ENCODE measurements around the gene GNA15.
"Not testable (repeated sequence)": the region's sequence is repeated elsewhere in the genome, so short reads cannot be mapped to it uniquely, and the experiment has no call there.

The GNA15 gene

DNA sequence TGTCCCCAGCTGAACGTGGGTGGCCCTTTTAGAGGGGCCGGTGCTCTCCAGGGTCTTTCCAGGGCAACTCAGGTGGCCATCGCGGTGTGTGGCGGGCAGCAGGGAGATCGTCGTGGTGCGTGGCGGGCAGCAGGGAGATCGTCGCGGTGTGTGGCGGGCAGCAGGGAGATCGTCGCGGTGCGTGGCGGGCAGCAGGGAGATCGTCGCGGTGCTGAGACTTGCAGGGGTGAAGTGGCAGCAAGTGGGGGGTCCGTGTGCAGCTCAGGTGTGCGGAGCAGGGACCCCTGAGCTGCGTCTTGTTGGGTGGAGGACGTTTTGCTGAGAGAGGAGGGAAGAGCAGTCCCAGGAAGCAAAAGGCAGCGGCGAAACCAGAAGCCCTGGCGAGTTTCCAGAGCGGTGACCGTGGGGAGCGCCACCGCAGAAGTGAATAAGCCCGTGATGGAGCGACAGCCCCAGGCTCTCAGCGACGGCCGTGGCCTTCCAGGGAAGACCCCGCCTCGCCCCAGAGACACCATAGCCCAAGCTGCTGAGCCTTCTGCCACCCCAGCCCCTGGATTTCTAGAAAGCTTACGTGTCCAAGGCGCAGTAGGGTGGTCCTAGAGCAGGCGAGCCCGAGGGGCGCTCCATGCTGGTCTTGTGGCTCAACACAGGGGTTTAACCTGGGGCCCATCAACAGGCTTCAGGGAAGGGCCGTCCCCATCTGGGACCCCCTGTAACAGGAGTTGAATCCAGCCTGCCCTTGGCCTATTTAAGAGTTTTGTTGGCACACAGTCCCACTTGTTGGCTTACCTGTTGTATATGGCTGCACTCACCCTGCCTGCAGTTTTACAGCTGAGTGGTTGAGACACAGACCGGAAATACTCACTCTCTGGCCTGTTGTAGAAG lies 55.3 kb downstream of the GNA15 start:
- DNase-seq (ENCODE audit: low read depth), result no peak

DNA sequence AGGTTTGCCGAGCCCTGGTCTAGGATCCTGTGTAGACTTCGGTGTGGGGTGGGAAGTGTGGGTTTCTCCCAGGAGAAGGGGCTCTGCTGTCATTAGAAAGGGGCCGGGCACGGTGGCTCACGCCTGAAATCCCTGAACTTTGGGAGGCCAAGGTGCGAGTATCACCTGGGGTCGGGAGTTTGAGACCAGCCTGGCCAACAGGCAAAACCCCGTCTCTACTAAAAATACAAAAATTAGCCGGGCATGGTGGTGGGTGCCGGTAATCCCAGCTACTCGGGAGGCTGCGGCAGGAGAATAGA lies 55.9 kb downstream of the GNA15 start:
- DNase-seq (ENCODE audit: low read depth), result not testable (repeated sequence)

DNA sequence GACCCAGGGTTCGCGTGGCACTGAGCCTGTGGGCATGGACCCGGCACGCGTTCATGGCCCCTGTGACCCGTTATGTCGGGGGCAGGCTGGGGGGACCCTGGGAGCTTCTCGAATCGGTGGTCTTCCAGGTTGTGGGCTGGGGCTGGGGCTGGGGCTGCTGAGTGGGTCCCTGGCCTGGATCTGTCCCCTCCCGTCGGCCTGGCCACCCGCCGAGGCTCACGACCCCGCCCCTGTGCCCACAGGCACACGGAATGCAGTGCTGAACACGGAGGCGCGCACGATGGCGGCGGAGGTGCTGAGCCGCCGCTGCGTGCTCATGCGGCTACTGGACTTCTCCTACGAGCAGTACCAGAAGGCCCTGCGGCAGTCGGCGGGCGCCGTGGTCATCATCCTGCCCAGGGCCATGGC lies 56.4 kb downstream of the GNA15 start:
- DNase-seq (ENCODE audit: low read depth), result no peak

DNA sequence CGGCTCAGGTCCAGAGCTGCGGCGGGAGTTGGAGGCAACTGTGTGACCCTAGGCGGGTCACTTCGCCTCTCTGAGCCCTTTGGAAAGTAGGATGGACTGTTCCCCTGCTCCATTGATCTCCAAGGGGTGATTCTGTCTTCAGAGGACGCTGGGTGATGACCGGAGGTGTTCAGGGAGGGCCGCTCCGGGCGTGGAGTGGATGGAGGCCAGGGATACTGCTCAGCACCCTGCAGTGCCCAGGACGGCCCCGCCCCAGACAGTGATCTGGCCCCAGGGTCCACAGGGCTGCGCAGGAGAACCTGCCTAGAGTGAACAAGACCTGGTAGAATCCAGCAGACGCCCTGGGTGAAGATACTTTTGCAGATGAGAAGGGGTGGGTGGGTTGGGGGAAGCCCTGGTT lies 56.9 kb downstream of the GNA15 start:
- no peak for DNase-seq (ENCODE audit: low read depth)

DNA sequence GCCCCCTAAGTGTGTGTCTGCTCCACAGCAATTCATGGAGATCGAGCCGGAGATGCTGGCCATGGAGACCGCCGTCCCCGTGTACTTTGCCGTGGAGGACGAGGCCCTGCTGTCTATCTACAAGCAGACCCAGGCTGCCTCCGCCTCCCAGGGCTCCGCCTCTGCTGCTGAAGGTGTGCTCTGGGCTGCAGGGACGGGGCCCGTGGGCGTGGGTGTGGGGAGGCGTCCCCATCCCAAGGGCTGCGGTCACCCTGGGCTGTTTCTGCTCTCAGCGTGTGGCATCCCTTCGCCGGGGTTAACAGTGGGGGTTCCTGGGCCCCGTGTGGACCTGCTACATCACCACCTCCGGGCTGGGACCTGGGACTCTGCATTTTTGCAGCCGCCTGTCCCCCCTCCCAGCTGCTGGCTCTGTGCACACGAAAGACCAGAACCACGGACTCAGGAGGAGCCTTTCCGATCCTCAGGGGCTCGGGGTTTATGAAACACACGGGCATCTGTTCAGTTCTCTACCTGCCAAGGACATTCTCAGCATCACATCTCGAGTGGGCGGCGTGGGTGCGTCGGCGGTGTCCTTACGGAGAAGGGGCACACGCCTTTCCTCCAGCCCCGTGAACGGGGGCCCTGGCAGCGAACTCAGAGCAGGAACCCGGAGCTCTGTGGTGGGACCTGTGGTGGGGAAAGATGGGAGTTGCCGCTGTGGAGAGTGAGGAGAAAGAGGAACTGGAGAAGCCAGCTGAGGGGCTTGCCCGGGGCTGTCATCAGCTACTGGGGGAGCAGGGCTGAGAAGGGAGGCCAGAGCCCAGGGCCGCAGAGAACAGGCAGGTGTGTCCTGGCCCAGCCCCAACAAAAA lies 57.6 kb downstream of the GNA15 start:
- no peak for DNase-seq (ENCODE audit: low read depth)

DNA sequence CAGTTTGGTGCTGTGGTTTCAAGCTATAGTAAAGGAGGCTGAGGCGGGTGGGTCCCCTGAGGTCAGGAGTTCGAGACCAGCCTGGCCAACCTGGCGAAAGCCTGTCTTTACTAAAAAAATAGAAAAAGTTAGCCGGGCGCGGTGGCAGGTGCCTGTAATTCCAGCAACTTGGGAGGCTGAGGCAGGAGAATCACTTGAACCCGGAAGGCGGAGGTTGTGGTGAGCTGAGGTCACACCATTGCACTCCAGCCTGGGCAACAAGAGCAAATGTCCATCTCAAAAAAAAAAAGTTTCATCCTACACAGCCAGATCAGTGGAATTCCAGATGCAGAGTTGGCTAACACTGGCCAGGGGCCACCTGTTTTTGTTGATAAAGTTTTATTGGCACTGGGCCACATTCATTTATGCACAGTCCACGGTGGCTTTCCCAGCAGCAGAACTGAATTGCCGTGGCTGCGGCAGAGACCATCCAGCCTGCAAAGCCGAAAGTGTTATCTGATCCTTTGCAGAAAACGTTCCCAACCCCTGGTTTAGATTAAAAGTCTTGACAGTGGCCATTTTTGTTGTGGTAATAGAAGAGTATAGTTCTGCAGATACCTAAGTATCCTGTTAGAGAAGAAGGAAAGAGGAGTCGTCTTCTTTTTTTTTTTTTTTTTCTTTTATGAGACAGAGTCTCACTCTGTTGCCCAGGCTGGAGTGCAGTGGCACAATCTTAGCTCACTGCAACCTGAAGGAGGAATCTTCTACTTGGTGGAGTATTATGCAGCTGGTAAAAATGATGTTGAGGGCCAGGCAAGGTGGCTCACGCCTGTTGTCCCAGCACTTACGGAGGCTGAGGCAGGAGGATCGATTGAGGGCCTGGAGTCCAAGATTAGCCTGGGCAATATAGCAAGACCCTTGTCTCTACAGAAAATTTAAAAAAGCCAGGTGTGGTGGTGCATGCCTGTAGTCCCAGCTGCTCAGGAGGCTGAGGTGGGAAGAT lies 58.6 kb downstream of the GNA15 start:
- no peak for DNase-seq (ENCODE audit: low read depth)

DNA sequence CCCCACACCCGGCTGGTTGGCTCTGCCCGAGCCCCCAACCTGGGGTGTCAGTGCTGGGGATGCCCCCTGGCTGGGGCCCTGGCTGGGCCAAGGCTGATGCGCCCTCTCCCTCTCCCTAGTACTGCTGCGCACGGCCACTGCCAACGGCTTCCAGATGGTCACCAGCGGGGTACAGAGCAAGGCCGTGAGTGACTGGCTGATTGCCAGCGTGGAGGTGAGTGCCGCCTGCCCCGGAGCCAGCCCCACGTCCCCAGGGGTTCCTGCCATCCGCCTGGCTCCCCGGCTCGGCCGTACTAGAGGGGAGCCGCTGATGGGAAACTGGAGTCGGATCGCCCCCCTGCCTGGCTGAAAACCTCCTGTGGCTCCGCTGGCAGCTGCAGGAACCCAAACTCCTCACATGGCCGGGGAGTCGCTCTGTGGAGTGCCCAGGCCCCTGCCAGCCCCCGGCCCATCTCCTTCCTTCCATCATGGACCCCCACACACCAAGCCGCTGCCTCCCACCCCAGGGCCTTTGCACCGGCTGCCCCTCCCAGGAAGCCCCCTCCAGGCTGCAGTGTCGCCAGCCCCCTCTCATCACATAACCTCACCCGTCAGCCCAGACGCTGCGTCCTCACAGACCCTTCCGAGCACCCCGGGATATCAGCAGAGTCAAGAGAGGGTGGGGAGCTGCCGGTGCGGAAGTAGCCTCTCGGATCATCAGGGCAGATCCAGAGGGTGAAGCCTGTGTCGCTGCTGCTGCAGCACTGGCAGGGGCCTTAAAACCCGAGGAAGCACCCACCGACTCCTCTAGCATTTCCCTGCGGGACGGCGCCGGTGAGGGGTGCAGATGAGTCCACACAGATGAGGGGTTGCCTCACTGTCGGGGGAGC lies 60.5 kb downstream of the GNA15 start:
- no peak for DNase-seq (ENCODE audit: low read depth)

DNA sequence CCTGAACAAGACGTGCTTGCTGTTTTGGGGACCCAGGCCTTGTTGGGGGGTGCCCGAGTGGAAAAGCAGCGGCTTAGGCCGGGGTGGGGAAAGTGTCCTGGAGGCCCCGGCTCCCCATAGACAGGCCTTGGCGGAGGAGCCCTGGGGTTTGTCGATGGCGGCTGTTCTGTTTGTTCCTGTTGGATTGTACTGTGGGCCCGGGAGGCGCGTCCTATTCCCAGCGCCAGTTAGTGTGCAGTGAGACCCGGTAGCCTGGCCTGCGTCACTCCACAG lies 61.0 kb downstream of the GNA15 start:
- no peak for DNase-seq (ENCODE audit: low read depth)

DNA sequence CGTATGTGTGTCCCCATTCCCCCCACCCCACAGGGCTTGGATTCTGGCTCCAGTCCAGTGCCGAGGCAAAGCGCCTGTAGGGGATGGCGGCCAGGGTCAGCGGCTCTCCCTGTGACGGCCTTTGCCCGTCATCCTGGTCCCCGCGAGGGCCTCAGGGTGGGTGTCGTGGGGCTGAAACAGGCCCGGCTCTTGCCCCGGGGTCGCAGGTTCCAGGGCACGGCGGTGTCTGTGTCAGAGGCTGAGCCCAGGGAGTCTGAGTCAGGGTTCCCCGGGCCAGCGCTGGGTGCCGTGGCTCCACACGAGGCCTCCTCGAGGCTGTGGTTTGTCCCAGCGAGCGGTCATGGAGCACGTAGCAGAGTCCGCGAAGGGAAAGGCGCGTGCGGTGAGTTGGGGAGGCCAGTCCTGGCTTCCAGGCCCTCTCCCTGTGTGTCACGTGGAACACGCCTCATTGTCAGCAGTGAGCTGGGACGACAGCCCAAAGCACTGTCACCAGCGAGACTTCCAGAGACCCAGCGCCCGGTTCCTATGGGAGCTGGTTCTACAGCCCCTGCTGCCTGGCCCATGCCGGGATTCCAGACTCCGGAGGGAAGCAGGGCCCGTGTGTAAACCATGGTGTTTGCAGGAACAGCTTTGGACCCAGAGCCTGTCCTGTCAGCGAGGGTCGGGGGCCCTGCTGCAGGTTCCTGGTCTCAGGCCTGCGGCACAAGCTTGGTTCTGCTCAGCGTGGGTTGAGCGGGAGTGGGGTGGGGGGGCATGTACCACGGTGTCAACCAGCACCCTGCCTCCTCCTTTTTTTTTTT lies 63.3 kb downstream of the GNA15 start:
- DNase-seq (ENCODE audit: low read depth), result no peak

DNA sequence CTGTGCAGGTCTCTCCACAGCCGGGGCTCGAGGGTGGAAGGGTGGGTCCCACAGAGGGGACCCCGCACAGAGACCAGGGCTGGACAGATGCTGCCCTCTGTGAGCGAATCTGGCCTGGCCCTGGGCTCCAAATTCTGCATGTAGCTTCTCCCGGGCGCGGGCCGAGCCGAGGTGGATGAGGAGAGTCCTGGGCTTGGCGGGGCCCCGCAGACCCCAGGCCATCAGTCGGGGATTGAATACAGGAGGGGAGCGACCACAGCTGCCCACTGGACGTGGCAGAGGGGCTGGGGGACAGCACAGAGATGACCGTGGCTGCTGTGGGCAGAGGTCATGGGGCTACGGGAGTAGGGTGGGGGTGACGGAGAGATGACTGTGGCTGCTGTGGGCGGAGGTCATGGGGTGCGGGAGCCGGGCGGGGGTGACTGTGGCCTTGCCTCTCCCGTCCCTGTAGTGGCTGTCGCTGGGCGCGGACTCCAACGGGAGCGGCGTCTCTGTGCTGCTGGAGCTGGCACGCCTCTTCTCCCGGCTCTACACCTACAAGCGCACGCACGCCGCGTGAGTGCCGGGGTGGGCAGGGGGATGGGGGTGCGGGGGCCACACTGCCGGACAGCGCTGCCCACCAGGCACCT lies 65.4 kb downstream of the GNA15 start:
- DNase-seq (ENCODE audit: low read depth), result no peak

DNA sequence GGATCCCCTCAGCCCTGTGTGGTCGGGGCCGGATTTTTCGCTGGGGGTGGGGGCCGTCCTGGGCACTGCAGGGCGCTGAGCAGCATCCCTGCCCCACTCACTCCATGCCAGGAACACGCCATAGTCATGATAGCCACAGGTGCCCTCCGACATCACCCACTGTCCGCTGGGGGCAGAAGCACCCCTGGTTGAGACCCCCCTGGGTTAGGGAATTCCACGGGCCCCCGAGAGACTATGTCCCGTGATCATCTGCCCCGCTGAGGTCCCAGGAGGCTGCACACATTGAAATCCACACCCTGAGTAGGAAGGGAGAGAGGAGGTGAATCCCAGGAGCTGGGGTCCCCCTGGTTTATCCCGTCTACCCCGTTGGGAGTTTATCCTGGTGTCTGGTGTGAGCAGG lies 66.1 kb downstream of the GNA15 start:
- no peak for DNase-seq (ENCODE audit: low read depth)

DNA sequence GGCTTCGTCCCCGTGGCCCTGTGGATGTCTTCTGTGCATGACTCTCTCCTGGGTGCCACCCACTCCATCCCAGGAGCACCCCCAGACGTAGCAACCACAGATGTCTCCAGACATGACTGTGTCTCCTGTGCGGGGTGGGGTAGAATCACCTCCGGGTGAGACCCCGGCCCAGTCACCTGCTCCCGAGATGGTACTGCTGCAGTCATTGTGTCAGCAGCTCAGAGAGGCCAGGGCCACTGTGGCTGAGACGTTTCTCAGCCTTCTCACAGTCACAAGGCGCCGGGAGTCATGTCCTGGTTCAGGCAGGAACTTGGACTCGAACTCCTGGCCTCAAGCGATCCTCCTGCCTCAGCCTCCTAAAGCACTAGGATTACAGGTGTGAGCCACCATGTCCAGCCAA lies 66.5 kb downstream of the GNA15 start:
- DNase-seq (ENCODE audit: low read depth), result no peak

DNA sequence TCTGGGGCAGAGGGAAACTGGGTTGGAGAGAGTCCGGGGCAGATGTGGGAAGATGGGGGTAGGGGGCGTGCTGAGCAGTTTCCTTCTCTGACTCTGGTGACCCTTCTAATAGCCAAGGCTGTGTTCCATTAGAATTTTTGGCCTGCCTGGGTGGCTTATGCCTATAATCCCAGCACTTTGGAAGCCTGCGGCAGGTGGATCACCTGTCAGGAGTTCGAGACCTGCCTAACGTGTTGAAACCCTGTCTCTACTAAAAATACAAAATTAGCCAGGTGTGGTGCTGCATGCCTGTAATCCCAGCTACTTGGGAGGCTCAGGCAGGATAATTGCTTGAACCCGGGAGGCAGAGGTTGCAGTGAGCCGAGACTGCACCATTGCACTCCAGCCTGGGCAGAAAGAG lies 67.1 kb downstream of the GNA15 start:
- DNase-seq (ENCODE audit: low read depth), result not testable (repeated sequence)

DNA sequence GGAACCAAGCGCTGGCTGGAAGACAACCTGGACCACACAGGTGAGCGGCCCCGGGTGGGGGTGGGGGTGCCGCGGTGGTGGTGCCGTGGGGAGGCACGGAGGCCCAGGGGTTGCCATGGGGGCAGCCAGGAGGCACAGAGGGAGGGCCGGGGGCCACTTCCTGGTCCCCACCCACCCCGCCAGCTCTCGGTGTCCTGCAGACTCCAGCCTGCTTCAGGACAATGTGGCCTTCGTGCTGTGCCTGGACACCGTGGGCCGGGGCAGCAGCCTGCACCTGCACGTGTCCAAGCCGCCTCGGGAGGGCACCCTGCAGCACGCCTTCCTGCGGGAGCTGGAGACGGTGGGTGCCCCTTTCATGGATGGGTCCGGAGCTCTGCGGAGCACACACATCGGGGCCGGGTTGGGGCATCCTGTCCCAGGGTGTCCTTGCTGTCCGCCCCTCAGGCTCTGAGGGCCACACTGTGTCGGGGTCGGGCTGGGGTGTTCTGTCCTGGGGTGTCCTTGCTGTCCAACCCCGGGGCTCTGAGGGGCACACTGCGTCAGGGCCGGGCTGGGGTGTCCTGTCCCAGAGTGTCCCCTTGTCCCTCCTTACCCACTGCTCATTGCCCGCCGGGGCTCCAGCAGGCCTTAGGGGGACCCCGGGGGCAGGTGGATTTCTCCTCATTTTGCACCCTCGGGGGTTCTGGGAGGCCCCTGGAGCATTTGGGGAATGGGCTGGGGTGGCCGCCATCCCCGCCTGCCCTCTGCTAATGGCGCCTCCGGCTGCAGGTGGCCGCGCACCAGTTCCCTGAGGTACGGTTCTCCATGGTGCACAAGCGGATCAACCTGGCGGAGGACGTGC lies 68.2 kb downstream of the GNA15 start:
- no peak for DNase-seq (ENCODE audit: low read depth)

DNA sequence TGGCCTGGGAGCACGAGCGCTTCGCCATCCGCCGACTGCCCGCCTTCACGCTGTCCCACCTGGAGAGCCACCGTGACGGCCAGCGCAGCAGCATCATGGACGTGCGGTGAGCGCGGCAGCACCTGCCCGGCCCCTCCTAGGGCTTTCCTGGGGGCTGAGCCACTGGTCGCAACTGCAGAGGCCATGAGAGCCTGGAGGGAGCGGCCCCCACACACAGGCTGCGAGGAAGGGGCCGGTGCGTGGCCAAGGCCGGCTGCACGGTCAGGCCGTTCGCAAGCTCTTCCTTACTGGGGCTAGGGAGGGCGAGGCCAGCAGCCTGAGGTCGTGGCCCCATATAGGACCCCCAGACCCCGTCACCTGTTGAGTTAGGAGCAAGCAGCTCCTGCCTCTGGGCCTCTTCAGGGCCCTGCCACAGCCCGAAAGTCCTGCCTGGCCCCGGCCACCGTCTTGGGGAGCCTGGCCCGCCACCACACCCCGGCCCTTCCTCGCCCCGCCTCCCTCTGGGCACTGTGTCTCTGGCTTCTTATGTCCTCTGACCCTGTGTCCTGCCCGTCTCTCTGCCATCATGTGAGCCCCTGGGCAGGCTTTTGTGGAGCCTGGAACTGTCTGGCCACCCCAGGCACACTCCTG lies 68.9 kb downstream of the GNA15 start:
- DNase-seq (ENCODE audit: low read depth), result no peak

DNA sequence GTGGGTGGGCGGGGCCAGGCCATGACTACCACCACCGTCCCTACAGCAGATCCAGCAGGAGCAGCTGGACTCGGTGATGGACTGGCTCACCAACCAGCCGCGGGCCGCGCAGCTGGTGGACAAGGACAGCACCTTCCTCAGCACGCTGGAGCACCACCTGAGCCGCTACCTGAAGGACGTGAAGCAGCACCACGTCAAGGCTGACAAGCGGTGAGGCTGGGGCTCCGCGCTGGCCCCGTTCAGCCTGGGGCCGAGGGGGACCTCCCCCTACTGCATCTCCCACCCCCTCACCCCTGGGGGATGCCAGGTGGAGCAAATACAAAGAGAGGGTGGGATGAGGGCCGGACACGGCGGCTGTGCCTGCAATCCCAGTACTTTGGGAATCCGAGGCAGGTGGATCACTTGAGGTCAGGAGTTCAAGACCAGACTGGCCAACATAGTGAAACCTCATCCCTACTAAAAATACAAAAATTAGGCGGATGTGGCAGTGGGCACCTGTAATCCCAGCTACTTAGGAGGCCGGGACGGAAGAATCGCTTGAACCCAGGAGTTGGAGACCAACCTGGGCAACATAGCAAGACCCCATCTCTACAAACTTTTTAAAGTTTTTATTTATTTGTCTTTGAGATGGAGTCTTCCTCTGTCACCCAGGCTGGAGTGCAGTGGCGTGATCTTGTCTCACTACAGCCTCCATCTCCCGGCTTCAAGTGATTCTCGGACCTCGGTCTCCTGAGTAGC lies 70.6 kb downstream of the GNA15 start:
- no peak for DNase-seq (ENCODE audit: low read depth)

DNA sequence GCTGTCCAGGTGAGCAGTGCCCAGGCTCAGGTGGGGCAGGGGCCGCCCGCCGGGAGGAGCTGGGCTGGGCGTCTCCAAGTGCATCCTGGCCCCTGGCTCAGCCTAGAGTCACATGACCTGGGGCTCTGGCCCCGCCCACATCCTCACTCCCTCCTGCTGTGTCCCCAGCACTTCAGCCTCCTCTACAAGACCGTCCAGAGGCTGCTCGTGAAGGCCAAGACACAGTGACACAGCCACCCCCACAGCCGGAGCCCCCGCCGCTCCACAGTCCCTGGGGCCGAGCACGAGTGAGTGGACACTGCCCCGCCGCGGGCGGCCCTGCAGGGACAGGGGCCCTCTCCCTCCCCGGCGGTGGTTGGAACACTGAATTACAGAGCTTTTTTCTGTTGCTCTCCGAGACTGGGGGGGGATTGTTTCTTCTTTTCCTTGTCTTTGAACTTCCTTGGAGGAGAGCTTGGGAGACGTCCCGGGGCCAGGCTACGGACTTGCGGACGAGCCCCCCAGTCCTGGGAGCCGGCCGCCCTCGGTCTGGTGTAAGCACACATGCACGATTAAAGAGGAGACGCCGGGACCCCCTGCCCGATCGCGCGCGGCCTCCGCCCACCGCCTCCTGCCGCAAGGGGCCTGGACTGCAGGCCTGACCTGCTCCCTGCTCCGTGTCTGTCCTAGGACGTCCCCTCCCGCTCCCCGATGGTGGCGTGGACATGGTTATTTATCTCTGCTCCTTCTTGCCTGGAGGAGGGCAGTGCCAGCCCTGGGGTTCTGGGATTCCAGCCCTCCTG lies 71.8 kb downstream of the GNA15 start:
- DNase-seq (ENCODE audit: low read depth), result no peak

Data from activated T-cell treated with anti-CD3 and anti-CD28 coated beads for 1 hour (primary cell).